GM12878 (cell line): ENCODE data around the gene LGI4. TPM values are rescaled to one million over a fixed set of nuclear protein-coding genes. Genes with fewer than 3 reads are reported as not detected.

ENCODE experiments used
- ASH2L ChIP-seq: fragments of 300-600, 200-600 bp; sonication (generic); IDR thresholded peaks from 2 replicates; pipeline ENCODE4 v1.6.1; 2017; ENCODE audit warnings: low read depth, mild to moderate bottlenecking, borderline replicate concordance
- BACH1 ChIP-seq: fragments of 450-650 bp; IDR thresholded peaks from 2 replicates; pipeline ENCODE4 v1.6.1; 2017; ENCODE audit warnings: mild to moderate bottlenecking, borderline replicate concordance
- CTCF ChIP-seq, 3 experiments: IDR thresholded peaks in 2 of 3; conservative IDR thresholded peaks in 1 of 3; 2 replicates each; pipeline ENCODE4 v1.5.1; 2011; ENCODE audit warnings: low read depth in 3 of 3, low read length in 3 of 3, mild to moderate bottlenecking in 3 of 3, control low read depth in 2 of 3, moderate library complexity in 2 of 3, inconsistent platforms in 1 of 3, mixed read lengths in 1 of 3; ENCODE audit not compliant: control insufficient read depth in 2 of 3, insufficient read depth in 1 of 3; ENCODE audit errors: extremely low read depth in 1 of 3
- EGR1 ChIP-seq, 2 experiments: IDR thresholded peaks; 1 replicate in 1 of 2; 2 replicates in 1 of 2; pipeline ENCODE4 v1.6.1; 2011 to 2012; ENCODE audit warnings: low read depth in 2 of 2, low read length in 2 of 2, borderline replicate concordance in 1 of 2, mild to moderate bottlenecking in 1 of 2, moderate library complexity in 1 of 2
- GATAD2B ChIP-seq: fragments of 450-650 bp; conservative IDR thresholded peaks from 2 replicates; pipeline ENCODE4 v1.6.1; 2017; ENCODE audit warnings: low read depth, mild to moderate bottlenecking, moderate library complexity
- HCFC1 ChIP-seq: fragments of 150-350 bp; IDR thresholded peaks from 2 replicates; pipeline ENCODE4 v1.6.1; 2014; ENCODE audit warnings: low read length
- HDAC6 ChIP-seq: fragments of 200-600 bp; sonication (generic); IDR thresholded peaks from one replicate; pipeline ENCODE4 v1.8.0; 2017; ENCODE audit warnings: antibody characterized with exemption; ENCODE audit not compliant: unreplicated experiment
- IKZF1 ChIP-seq: fragments of 450-650 bp; conservative IDR thresholded peaks from 2 replicates; pipeline ENCODE4 v1.6.1; 2017; ENCODE audit warnings: antibody characterized with exemption, mild to moderate bottlenecking
- IRF3 ChIP-seq: fragments of 450-650 bp; IDR thresholded peaks from 2 replicates; pipeline ENCODE4 v1.6.1; 2014; ENCODE audit warnings: mild to moderate bottlenecking
- KDM1A ChIP-seq: fragments of 200-600 bp; sonication (generic); IDR thresholded peaks from 2 replicates; pipeline ENCODE4 v1.6.1; 2016; ENCODE audit warnings: borderline replicate concordance
- MEF2A ChIP-seq: IDR thresholded peaks from 2 replicates; pipeline ENCODE4 v1.6.1; 2011; ENCODE audit warnings: low read depth, mild to moderate bottlenecking, low read length, moderate library complexity; ENCODE audit not compliant: insufficient read depth
- POLR2A ChIP-seq: IDR thresholded peaks from 2 replicates; pipeline ENCODE4 v1.6.1; 2011; ENCODE audit warnings: low read depth, mild to moderate bottlenecking, low read length
- SMC3 ChIP-seq: IDR thresholded peaks from 2 replicates; pipeline ENCODE4 v1.6.1; 2011; ENCODE audit warnings: low read length, improper control_type of control experiment, borderline replicate concordance
- SPI1 ChIP-seq: IDR thresholded peaks from 2 replicates; pipeline ENCODE4 v1.6.1; 2011; ENCODE audit warnings: low read depth, mild to moderate bottlenecking, low read length, moderate library complexity, borderline replicate concordance; ENCODE audit not compliant: insufficient read depth
- SREBF2 ChIP-seq: IDR thresholded peaks from 2 replicates; pipeline ENCODE4 v1.6.1; 2012; ENCODE audit warnings: mild to moderate bottlenecking, low read length
- STAT3 ChIP-seq: IDR thresholded peaks from 2 replicates; pipeline ENCODE4 v1.6.1; 2011; ENCODE audit warnings: low read depth, low read length, improper control_type of control experiment
- ZBTB11 ChIP-seq: fragments of 450-650 bp; formaldehyde crosslinking; IDR thresholded peaks from 2 replicates; pipeline ENCODE4 v1.5.0; 2022; ENCODE audit warnings: mild to moderate bottlenecking, missing genetic modification characterization
- polyA plus RNA-seq, 11 experiments: library from polyadenylated mRNA; depleted of rRNA in 4 of 11; unstranded in 6 of 11; stranded (reverse) in 5 of 11; fragments of >200 nt; fragmentation: Nextera tagmentation in 4 of 11; fragmentation: Illumina TruSeq in 1 of 11; extraction: Ambion mirVana in 4 of 11; extraction: Trizol in 1 of 11; gene quantifications; 1 replicate in 1 of 11; 2 replicates in 10 of 11; pipeline versions ENCODE4 v1.2.1 to v1.2.3, GENCODE V29; 2011 to 2016; ENCODE audit warnings: inconsistent platforms in 2 of 11, missing spikeins in 2 of 11, low read depth in 1 of 11
- total RNA-seq, 4 experiments: library from RNA; depleted of rRNA in 3 of 4; stranded (reverse); fragments of >200 nt in 3 of 4; fragmentation: Illumina TruSeq in 1 of 4; extraction: Trizol in 1 of 4; gene quantifications; 2 replicates each; pipeline versions ENCODE4 v1.2.1 to v1.2.3, GENCODE V29; 2013 to 2021
- TF ChIP-seq, protein P1 (sequence below): fragments of 450-650 bp; IDR thresholded peaks from 2 replicates; pipeline ENCODE4 v1.6.1; 2016; ENCODE audit warnings: mild to moderate bottlenecking, moderate library complexity, borderline replicate concordance

Gene LGI4
- total and polyA plus RNA-seq, 10 of the 15 experiments (the other 5 are each of a cell fraction or from before 2014, with no cell fraction given), result 0.11 TPM; not detected in 9

GRCh38 chr19:35120492-35120891 is 14.4 kb downstream of the LGI4 start (continued):
- TF ChIP-seq CTCF (IDR thresholded peaks at IDR 0.05 in 2 of 3, conservative IDR thresholded peaks at IDR 0.05 in 1 of 3; ENCODE audit: control insufficient read depth in 2 of 3, extremely low read depth in 1 of 3, insufficient read depth in 1 of 3, low read depth in 3 of 3, low read length in 3 of 3) (no peak), ASH2L (no peak), HDAC6 (no peak), POLR2A (no peak), GATAD2B (no peak), ZBTB11 (CRISPR knock-in tag) (no peak), HCFC1 (no peak), SREBF2 (no peak), KDM1A (no peak), IKZF1 (peak; percentile 57), SMC3 (no peak), EGR1 (IDR thresholded peaks at IDR 0.05; ENCODE audit: borderline replicate concordance in 1 of 2, low read depth in 2 of 2, low read length in 2 of 2) (no peak), SPI1 (peak; percentile 58; the same call in 1 of the 2 replicates), BACH1 (no peak), STAT3 (no peak), IRF3 (no peak), MEF2A (no peak)
- TF ChIP-seq, protein P1, sequence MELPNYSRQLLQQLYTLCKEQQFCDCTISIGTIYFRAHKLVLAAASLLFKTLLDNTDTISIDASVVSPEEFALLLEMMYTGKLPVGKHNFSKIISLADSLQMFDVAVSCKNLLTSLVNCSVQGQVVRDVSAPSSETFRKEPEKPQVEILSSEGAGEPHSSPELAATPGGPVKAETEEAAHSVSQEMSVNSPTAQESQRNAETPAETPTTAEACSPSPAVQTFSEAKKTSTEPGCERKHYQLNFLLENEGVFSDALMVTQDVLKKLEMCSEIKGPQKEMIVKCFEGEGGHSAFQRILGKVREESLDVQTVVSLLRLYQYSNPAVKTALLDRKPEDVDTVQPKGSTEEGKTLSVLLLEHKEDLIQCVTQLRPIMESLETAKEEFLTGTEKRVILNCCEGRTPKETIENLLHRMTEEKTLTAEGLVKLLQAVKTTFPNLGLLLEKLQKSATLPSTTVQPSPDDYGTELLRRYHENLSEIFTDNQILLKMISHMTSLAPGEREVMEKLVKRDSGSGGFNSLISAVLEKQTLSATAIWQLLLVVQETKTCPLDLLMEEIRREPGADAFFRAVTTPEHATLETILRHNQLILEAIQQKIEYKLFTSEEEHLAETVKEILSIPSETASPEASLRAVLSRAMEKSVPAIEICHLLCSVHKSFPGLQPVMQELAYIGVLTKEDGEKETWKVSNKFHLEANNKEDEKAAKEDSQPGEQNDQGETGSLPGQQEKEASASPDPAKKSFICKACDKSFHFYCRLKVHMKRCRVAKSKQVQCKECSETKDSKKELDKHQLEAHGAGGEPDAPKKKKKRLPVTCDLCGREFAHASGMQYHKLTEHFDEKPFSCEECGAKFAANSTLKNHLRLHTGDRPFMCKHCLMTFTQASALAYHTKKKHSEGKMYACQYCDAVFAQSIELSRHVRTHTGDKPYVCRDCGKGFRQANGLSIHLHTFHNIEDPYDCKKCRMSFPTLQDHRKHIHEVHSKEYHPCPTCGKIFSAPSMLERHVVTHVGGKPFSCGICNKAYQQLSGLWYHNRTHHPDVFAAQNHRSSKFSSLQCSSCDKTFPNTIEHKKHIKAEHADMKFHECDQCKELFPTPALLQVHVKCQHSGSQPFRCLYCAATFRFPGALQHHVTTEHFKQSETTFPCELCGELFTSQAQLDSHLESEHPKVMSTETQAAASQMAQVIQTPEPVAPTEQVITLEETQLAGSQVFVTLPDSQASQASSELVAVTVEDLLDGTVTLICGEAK, result no peak
